ENCODE data around the gene SOX9.
"Not testable (repeated sequence)": the region's sequence is repeated elsewhere in the genome, so short reads cannot be mapped to it uniquely, and the experiment has no call there.

Gene SOX9

GRCh38 chr17:72111336-72111923 lies 9.4 kb upstream of the SOX9 start:
- no peak for DNase-seq (ENCODE audit: low spot score)

GRCh38 chr17:72111926-72112325 lies 8.9 kb upstream of the SOX9 start:
- not testable (repeated sequence) for DNase-seq (ENCODE audit: low spot score)

GRCh38 chr17:72113751-72114150 lies 7.1 kb upstream of the SOX9 start:
- DNase-seq (ENCODE audit: low spot score) = no peak

GRCh38 chr17:72115781-72116525 lies 4.9 kb upstream of the SOX9 start:
- no peak for DNase-seq (ENCODE audit: low spot score)

- DNase-seq (ENCODE audit: low spot score) = peak; percentile 41
These were observed 3.9 kb upstream of the SOX9 start for GRCh38 chr17:72116661-72117521.

- DNase-seq (ENCODE audit: low spot score) = no peak
These were observed 3.1 kb upstream of the SOX9 start for GRCh38 chr17:72117535-72118334.

- peak; percentile 68 for DNase-seq (ENCODE audit: low spot score)
These were observed 2.3 kb upstream of the SOX9 start for GRCh38 chr17:72118335-72119076.

GRCh38 chr17:72119077-72119872 lies 1.5 kb upstream of the SOX9 start:
- no peak for DNase-seq (ENCODE audit: low spot score)

GRCh38 chr17:72119873-72120641 lies 763 bp upstream of the SOX9 start:
- peak; percentile 52 for DNase-seq (ENCODE audit: low spot score)

- DNase-seq (ENCODE audit: low spot score) = peak; percentile 74
These were observed 567 bp downstream of the SOX9 start for GRCh38 chr17:72121164-72122009.

GRCh38 chr17:72122010-72122764 lies 1.4 kb downstream of the SOX9 start:
- peak; percentile 50 for DNase-seq (ENCODE audit: low spot score)

GRCh38 chr17:72122765-72123529 lies 2.1 kb downstream of the SOX9 start:
- peak; percentile 56 for DNase-seq (ENCODE audit: low spot score)

GRCh38 chr17:72123530-72124437 lies 3.0 kb downstream of the SOX9 start:
- no peak for DNase-seq (ENCODE audit: low spot score)

- no peak for DNase-seq (ENCODE audit: low spot score)
These were observed 3.6 kb downstream of the SOX9 start for GRCh38 chr17:72124438-72124775.

GRCh38 chr17:72125226-72125651 lies 4.4 kb downstream of the SOX9 start:
- DNase-seq (ENCODE audit: low spot score) = no peak

- no peak for DNase-seq (ENCODE audit: low spot score)
These were observed 4.9 kb downstream of the SOX9 start for GRCh38 chr17:72125742-72126141.
